A204.1 (cell line): ENCODE data around the gene RUNX2.
"Not testable (repeated sequence)": the region's sequence is repeated elsewhere in the genome, so short reads cannot be mapped to it uniquely, and the experiment has no call there.

Source experiments
- FAIRE-seq: peaks from 2 replicates; lab custom pipeline; 2012; peaks lifted over from hg19 to GRCh38; lab: Jason Lieb, UNC

Gene RUNX2

GRCh38 chr6:45653117-45653883 is 325.2 kb downstream of the RUNX2 start:
- FAIRE-seq: no peak

- FAIRE-seq: no peak
These were observed 326.5 kb downstream of the RUNX2 start for GRCh38 chr6:45654673-45655072.

- FAIRE-seq: no peak
These were observed 327.8 kb downstream of the RUNX2 start for GRCh38 chr6:45655745-45656476.

GRCh38 chr6:45657226-45657625 is 329.1 kb downstream of the RUNX2 start:
- no peak for FAIRE-seq

GRCh38 chr6:45658400-45658799 is 330.3 kb downstream of the RUNX2 start:
- no peak for FAIRE-seq

GRCh38 chr6:45658958-45659357 is 330.8 kb downstream of the RUNX2 start:
- FAIRE-seq: no peak

- no peak for FAIRE-seq
These were observed 333.5 kb downstream of the RUNX2 start for GRCh38 chr6:45661661-45662060.

- no peak for FAIRE-seq
These were observed 335.4 kb downstream of the RUNX2 start for GRCh38 chr6:45663251-45664221.

GRCh38 chr6:45664707-45665106 is 336.6 kb downstream of the RUNX2 start:
- no peak for FAIRE-seq

- no peak for FAIRE-seq
These were observed 337.7 kb downstream of the RUNX2 start for GRCh38 chr6:45665859-45666258.

GRCh38 chr6:45666846-45667245 is 338.7 kb downstream of the RUNX2 start:
- no peak for FAIRE-seq

GRCh38 chr6:45667300-45667699 is 339.2 kb downstream of the RUNX2 start:
- no peak for FAIRE-seq

- no peak for FAIRE-seq
These were observed 339.6 kb downstream of the RUNX2 start for GRCh38 chr6:45667766-45668165.

- FAIRE-seq: no peak
These were observed 340.6 kb downstream of the RUNX2 start for GRCh38 chr6:45668705-45669104.

- not testable (repeated sequence) for FAIRE-seq
These were observed 345.0 kb downstream of the RUNX2 start for GRCh38 chr6:45673167-45673566.

GRCh38 chr6:45675166-45675565 is 347.0 kb downstream of the RUNX2 start:
- FAIRE-seq: not testable (repeated sequence)

- FAIRE-seq: no peak
These were observed 347.5 kb downstream of the RUNX2 start for GRCh38 chr6:45675634-45676033.

GRCh38 chr6:45676380-45676779 is 348.2 kb downstream of the RUNX2 start:
- no peak for FAIRE-seq

GRCh38 chr6:45677381-45678284 is 349.5 kb downstream of the RUNX2 start:
- no peak for FAIRE-seq

- FAIRE-seq: no peak
These were observed 350.1 kb downstream of the RUNX2 start for GRCh38 chr6:45678285-45678607.

GRCh38 chr6:45679163-45679562 is 351.0 kb downstream of the RUNX2 start:
- no peak for FAIRE-seq

- no peak for FAIRE-seq
These were observed 351.5 kb downstream of the RUNX2 start for GRCh38 chr6:45679631-45680030.
